Nucleus accumbens (tissue), 56 donors: ENCODE measurements around the gene HOXD12.
A peak's percentile ranks its signal among the peaks of the same experiment; 100 is the strongest.

Experiments used
- DNase-seq, 56 donors: peaks; one replicate each; lab custom pipeline; 2025; lab: John Stamatoyannopoulos, UW

HOXD12 gene

DNA sequence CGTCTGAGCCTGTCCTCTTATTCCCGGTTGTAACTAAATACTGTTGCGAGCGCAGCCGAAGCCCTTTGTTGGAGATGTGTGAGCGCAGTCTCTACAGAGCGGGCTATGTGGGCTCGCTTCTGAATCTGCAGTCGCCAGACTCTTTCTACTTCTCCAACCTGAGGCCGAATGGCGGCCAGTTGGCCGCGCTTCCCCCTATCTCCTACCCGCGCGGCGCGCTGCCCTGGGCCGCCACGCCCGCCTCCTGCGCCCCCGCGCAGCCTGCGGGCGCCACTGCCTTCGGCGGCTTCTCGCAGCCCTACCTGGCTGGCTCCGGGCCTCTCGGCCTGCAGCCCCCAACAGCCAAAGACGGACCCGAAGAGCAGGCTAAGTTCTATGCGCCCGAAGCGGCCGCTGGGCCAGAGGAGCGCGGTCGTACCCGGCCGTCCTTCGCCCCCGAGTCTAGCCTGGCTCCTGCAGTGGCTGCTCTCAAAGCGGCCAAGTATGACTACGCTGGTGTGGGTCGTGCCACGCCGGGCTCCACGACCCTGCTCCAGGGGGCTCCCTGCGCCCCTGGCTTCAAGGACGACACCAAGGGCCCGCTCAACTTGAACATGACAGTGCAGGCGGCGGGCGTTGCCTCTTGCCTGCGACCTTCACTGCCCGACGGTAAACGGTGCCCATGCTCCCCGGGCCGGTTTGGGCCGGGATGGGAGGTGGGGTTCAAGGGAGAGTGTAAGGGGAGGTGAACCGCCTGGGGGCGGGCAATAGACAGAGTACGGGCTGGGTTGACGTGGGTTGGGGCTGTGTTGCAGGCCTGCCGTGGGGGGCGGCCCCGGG, at the start of gene HOXD12:
Gene HOXD12 (plus strand): TSS at position 68 of the 819 bp plus-strand sequence. CDS start 7 bp downstream, at position 75.
- DNase-seq: no peak

DNA sequence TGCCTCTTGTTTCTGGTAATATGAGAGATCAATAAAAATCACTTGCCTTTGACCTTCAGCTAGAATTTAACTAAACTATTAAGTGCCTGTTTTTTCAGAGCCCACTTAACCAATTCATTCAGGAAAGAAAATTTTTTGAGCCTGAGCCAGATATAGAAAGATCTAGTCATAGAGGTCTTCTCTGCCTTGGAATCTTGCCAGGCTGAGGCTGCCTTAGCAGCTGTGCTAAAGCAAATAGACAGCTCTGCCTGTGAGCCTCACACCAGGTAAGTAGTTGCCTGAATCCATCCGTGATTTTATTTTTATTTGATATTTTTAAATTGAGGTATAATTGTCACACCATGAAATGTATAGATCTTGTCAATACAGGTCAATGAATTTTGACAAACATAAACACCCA, 43.2 kb upstream of the HOXD12 start:
- DNase-seq: no peak

- no peak for DNase-seq
These were observed 35.6 kb upstream of the HOXD12 start for GRCh38 chr2:176063958-176064357.

GRCh38 chr2:176066645-176067588, 32.7 kb upstream of the HOXD12 start:
- no peak for DNase-seq

GRCh38 chr2:176067589-176068418, 31.8 kb upstream of the HOXD12 start:
- DNase-seq: no peak

GRCh38 chr2:176068419-176068832, 31.2 kb upstream of the HOXD12 start:
- DNase-seq: no peak

DNA sequence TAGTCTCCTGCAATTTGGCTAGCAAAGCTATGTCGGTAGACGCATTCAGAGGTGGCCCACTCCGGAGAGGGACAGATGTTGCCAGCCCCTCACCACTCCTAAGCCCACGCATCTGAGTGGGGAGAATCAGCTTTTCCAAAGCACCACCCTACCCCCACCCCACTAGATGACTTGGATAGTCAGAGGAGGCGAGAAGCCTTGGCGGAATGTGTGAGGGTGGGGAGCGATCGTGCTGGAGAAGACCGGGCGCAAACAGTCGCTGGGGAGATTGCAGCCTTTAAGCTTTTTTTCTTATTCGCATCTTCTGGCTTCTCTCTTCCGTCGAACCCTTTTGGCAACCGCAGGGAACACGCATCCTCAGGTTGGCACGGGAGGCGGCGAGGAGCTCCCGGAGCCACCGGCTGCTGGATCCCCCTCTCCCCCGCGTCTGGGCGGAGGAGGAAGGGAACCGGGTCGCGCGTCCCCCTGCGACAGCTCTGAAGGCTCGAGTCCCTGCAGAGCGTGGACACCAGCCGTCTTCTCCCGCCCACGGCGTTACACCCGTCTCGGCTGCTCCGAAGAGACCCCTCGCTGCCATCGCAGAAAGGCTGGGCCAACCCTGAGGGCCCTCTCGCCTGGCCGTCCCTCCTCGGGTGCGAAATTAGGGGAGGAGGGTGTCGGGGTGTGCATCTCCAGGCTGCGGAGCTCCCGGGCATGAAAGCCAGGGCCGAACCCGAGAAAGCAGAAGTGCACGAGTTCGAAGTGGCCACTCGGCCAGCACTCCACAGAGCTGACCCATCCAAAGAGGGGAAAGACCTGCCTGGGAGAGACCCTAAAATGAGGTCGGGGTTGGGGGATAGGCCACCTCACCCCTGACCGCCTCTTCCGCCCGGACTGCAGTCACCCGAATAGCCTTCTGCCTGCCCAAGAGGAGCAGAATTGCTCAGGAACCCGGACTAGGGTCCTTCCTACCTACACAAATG, 28.0 kb upstream of the HOXD12 start:
- no peak for DNase-seq

DNA sequence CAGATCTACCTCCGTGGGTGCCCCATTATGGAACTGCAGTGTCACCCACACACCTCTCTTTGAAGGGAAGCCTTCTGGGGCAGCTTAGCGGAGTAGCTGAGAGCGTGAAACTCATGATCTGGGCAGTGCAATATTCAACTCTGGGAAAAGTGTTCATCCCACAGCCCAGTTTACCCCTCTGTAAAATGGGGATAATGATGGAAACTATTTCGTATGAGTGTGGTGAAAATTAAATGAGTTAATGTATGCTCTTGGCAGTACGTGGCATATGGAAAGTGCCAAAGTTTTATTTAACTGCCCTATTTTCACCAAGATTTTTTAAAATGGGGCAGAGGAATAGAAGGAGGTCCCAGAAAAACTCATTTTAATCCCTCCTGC, 27.3 kb upstream of the HOXD12 start:
- DNase-seq: no peak

GRCh38 chr2:176072951-176073904, 26.4 kb upstream of the HOXD12 start:
- DNase-seq: no peak

DNA sequence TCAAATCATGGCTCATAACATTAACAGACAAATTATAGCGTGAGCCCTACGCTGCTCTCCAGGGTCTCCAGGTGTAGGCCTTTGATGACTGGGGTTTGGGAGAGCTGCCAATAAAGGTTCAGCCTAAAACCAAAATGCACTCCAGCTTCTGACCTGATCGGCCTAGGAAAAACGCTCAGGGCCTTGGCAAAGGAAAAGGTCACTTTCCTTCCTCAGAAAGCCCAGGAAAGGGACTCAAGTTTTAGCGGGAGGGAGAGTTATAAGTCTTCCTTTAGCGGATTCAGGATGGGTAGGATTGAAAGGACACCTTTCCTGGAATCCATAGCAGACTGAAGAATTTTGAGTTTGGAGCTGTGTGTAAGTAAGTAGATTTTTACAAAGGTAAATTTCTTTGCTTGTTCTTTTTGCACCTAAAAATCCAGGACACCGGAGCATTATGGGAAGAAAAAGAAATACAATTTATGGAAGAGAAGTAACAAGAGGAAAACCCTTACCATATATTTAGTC, 24.6 kb upstream of the HOXD12 start:
- no peak for DNase-seq

DNA sequence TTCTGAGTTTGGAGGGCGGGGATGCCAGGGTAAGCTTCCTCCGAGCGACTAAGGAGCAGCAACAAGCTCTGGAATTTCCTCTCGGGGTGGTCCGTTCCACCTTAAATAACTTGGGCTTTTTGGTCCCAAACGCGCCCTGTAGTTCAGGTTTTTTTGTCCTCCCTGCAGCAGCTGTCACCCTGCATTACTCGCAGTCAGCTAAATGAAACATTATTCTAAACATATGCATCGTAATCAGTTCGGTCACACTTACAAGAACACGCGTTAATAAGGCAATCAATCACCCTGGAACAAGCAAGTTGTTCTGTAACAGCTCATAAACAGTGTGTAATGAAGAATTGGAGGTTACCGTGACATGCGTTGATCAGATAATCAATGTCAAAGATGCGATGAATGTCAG, 24.1 kb upstream of the HOXD12 start:
- DNase-seq: no peak

DNA sequence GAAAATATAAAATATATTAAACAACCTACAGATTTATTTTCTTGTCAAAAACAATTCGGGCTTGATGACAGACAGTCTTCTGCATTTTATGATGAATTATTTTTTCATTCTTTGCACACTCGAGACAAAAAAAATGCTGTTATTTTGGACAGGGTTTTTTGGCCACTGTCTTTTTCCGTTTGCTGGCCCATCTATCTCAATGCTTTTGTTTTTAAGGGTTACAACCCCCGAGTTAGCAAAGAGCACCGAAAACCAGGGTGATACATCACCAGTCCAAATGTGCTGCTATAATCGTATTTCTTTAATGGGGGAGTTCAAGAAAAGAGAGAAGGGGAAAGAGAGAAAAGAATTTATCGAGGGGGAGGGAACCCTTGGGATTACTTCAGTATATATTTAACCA, 23.5 kb upstream of the HOXD12 start:
- DNase-seq: no peak

DNA sequence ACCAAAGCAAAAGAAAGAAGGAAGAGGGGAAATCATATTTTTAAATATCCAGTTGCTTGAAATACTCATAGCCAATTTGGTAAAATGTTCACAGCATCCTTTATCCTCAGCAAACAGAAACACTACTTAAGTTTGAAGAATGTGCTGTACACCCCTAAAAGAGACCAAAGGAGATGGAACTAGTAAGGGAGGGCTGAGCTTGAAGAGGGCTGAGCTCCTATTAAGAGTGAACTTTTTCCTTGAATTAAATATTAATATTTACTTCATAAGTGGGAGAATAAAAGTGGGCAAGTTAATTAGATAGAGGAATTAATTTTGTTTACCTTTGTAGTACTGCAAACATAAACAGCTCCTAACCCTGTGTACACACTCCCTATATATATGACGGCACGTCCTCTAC, 22.8 kb upstream of the HOXD12 start:
- no peak for DNase-seq

GRCh38 chr2:176078541-176079284, 20.9 kb upstream of the HOXD12 start:
- DNase-seq: no peak

- DNase-seq: no peak
These were observed 20.2 kb upstream of the HOXD12 start for GRCh38 chr2:176079285-176079830.

DNA sequence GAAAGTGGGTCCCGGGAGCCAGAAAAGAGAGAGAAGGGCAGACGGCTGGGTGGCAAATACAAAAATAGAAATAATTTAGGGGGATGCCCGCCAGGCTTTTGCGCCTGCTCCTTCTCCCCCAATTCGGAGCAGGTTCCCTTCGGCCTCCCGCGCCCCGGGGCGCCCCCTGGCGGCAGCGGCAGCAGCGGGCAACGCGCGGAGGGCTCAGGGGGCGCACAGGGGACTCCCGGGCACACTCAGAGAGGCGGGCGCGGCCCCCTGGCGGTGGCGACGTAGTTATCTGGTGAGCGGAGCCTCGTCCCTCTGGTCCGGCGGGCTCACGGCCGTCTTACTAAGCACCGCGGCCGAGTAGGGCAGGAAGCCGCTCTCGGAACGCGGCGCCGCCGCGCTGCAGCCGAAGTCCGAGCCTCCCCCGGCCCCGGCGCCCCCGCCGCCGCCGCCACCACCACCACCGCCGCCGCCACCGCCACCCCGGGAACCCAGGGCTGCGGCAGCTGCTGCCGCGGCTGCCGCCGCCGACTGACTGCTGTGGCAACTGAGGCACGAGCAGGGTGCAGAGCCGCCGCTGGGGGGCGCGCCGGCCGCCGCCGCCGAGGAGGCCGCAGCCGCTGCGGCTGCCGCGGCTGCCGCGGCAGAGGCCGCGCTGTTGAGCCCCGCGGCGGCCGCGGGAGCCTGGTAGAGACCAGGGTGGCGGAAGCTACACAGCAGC, 19.6 kb upstream of the HOXD12 start:
- DNase-seq: peak in 1 of 56 donors; percentile 6
